Vagina (tissue), 2 donors: Measurements from ENCODE around the gene DDI2.

ENCODE experiments used
- POLR2A ChIP-seq, 2 donors: fragments of 450-650 bp; IDR thresholded peaks; one replicate each; pipeline ENCODE4 v1.6.1; 2017; ENCODE audit warnings: antibody characterized with exemption in 2 of 2, mild to moderate bottlenecking in 2 of 2, moderate library complexity in 2 of 2
- TF ChIP-seq, protein P1 (sequence below), 3 experiments: fragments of 450-650 bp in 2 of 3; fragments of 200-600 bp in 1 of 3; sonication (generic) in 1 of 3; IDR thresholded peaks; one replicate each; pipeline ENCODE4 v1.5.1; 2017 to 2019; ENCODE audit warnings: antibody characterized with exemption in 3 of 3, mild to moderate bottlenecking in 2 of 3, moderate library complexity in 2 of 3

DNA sequence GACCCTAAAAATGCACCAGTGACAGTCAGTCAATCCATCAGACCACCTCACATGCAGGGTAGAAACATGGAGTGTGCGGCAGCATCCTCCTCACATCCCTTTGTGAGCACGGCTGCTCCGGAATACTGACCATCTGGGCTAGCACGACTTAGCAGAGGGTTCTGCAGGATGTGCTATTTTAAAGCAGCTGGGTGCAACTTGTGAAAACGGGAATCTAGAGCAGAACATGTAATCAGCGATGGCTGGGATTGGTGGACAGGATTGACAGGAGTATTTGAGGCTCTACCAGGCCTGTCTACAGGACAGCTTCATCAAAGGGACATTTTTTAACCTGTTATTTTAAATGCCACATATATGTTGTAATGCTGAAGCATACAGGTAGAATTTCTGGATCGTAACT is 50.1 kb downstream of the DDI2 start:
- TF ChIP-seq, protein P1, sequence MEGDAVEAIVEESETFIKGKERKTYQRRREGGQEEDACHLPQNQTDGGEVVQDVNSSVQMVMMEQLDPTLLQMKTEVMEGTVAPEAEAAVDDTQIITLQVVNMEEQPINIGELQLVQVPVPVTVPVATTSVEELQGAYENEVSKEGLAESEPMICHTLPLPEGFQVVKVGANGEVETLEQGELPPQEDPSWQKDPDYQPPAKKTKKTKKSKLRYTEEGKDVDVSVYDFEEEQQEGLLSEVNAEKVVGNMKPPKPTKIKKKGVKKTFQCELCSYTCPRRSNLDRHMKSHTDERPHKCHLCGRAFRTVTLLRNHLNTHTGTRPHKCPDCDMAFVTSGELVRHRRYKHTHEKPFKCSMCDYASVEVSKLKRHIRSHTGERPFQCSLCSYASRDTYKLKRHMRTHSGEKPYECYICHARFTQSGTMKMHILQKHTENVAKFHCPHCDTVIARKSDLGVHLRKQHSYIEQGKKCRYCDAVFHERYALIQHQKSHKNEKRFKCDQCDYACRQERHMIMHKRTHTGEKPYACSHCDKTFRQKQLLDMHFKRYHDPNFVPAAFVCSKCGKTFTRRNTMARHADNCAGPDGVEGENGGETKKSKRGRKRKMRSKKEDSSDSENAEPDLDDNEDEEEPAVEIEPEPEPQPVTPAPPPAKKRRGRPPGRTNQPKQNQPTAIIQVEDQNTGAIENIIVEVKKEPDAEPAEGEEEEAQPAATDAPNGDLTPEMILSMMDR (IDR thresholded peaks at IDR 0.05): no peak
- TF ChIP-seq POLR2A (IDR thresholded peaks at IDR 0.05): no peak
